CD4-positive, alpha-beta T cell treated with Interleukin-15 for 4 hours (primary cell): ENCODE results near the gene KNG1.
A peak's percentile ranks its signal among the peaks of the same experiment; 100 is the strongest.
"Not testable (repeated sequence)": the region's sequence is repeated elsewhere in the genome, so short reads cannot be mapped to it uniquely, and the experiment has no call there.

Source experiments
- DNase-seq: peaks from one replicate; pipeline ENCODE4 v3.0.0-alpha.2; 2020; ENCODE audit warnings: low spot score

The KNG1 gene

DNA sequence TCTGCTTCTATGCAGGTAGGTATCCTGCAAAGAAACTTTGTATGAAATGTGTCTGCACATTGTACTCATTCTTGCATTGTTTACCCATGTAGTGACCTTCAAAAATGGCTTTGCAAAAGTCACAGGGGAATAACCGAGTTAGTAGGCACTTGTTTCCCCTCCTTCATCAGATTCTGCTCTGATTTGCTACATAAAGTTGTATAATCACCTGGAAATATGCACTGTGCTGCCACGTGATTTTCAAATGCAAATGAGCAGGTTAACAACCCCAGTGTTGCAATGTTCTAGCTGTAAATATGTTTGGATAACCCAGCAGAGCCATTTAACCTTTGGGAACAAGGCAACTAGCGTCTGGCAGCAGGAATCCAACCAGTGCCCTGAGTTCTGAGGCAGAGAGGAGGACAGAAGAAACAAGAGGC lies at the start of gene KNG1:
Gene KNG1, plus strand, starts transcription at position 321 of the 419 bp plus-strand sequence. CDS start 184 bp downstream, outside the sequence.
- no peak for DNase-seq

DNA sequence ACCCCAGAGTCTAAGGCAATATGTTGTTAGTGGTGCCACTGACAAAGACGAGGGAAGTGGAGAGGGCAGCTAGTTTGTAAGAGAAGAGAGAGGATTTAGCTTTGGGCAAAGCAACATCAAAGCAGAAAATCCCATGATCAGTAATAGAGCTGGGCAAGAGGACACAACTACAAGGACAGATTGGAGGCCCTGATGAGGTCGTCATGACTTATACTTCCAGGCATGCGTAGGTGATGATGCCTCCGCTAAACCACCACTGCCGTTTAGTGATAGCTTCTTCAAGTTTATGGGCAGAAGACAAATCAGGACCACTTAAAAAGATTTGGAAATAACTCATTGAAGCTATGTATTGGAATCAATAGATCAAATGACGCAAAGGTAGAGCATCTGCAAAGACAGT lies 48.7 kb upstream of the KNG1 start:
- DNase-seq, result no peak

DNA sequence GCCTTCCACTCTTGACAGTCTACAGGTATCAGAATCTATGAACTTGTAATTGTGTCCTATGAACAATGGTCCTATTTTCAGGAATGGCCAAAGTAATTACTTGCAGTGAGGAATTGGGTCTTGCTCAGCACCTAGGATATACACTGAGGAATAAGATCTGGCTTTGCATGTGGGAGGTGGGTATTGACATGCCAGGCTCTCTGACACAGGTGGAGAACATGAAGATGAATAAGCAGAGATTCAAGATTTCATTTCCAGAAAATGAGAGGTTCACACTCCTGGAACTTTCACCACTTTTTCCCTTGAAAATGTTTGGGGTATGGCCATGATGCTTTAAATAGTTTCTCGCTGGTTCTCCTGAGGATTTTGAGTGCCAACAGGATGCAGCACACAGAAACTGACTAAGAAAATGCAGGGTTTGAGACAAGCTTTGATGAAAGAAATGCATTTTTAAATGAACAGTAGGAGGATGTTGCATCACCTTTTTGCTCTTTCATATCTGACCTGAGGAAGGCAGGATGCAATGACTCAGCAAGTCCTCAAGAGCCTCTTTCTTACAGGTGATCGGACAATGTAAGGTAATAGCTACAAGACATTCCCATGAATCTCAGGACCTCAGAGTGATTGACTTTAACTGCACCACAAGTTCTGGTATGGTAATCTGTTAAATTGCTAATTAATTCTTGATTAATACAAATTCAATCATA lies 47.6 kb upstream of the KNG1 start:
- no peak for DNase-seq

DNA sequence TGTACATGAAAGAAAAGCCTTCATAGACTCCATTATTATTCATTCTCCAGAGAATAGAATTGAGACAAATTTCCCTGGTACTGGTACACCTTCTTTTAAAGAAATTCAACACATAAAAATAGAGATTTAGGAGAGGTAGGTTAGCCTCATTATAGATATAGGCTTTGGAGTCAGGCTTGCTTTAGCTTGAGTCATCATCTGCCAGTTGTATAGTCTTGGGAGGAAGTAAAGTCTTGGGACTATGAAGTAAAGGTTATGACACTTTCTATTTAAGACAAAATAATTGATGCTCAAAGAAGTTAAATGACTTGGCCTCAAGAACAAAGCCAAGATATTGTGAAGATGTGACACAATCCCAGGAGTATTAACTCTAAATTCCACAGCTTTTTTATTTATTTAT lies 47.0 kb upstream of the KNG1 start:
- DNase-seq, result no peak

DNA sequence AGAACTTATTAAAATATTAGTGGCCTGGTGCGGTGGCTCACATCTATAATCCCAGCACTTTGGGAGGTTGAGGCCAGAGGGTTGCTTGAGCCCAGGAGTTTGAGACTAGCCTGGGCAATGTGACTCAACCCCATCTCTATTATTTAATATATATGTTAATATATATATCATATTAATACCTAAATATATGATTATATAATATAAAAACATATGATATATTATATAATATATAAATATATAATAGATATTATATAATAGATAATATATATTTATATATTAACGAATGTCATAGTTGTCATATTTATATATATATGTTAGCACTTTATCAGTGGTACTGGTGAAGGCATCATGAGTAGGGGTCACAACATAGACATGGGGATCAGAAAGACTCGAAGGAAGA lies 46.1 kb upstream of the KNG1 start:
- DNase-seq, result no peak

DNA sequence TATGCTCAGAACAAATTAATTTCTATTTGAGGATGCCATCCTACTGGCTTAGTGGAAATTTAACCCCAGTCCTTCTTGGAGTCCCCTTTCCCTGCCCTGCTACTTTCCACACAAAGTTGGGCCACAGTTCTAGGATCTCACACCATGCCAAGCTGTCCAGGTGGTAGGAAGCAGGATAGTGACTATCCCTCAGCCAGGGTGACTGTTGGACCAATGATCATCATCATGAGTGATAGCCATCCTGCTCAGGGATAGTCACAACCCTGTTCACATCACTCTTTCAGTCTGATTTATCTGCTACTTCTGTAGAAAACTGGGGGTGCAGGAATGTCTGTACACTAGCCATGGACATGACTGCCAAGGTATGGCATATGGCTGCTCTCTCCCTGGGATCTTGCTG lies 38.6 kb upstream of the KNG1 start:
- no peak for DNase-seq

DNA sequence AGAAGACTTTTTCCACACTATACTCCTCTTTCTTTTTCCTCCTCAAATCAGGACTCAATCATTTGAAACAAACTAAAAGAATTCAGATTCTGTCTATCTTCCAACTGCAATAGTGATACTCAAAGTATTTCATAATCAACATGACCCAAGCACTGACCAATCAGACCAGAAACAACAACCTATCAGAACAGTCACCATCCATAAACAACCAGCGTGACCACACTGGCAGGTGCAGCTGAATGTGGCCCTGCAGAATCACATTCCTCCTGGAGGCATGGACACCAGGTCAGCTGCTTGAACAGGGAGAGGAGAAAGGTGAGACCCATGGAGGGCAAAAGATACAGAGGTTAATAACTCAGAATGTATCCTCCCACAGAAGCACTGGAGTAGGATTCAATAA lies 38.0 kb upstream of the KNG1 start:
- no peak for DNase-seq

DNA sequence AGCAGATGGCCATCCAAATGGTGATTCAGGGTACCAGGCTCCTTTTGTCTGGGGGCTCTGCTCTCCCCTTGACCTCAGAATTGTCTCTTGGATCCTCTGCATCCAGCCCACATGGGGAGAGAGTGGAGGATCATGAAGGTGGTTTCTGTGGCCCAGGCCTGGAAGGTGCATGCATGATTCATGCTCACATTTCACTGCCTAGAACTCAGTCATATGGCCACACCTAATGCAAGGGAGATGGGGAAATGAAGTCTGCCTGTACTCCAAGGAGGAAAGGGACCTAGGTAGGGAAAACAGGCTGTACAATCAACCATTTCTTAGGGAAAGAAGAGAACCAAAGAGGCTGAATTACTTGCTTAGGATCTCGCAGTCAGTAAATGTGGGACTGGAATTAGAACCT lies 36.3 kb upstream of the KNG1 start:
- DNase-seq, result no peak

DNA sequence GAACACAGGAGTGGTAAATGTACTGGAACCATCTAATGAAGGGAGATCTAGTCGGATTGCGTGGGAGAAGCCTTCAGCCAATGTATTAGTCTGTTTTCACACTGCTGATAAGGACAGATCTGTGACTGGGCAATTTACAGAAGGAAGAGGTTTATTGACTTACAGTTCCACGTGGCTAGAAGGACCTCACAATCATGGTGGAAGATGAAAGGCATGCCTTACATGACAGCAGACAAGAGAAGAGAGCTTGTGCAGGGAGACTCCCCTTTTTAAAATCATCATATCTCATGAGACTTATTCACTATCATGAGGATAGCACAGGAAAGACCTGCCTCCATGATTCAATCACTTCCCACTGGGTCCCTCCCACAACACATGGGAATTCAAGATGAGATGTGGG lies 34.3 kb upstream of the KNG1 start:
- DNase-seq, result no peak

DNA sequence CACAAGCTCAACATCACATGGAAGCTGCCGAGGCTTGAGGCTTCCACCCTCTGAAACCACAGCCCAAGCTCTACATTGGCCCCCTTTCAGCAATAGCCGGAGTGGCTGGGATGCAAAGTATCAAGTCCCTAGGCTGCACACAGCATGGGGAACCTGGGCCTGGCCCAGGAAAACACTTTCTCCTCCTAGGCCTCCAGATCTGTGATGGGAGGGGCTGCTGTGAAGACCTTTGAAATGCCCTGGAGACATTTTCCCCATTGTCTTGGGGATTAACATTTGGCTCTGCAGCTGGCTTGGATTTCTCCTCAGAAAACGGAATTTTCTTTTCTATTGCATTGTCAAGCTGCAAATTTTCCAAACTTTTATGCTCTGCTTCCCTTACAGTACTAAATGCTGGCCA lies 33.2 kb upstream of the KNG1 start:
- no peak for DNase-seq

DNA sequence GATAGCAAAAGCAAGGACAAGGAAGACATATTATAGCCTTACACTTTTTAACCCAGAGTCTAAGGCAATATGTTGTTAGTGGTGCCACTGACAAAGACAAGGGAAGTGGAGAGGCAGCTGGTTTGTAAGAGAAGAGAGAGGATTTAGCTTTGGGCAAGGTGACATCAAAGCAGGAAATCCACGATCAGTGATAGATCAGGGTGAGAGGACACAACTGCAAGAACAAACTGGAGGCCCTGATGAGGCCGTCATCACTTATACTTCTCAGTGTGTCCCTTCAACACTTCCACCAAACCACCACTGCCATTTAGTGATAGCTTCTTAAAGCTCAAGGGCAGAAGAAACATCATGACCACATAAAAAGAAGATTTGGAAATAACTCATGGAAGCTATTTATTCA lies 30.7 kb upstream of the KNG1 start:
- not testable (repeated sequence) for DNase-seq

DNA sequence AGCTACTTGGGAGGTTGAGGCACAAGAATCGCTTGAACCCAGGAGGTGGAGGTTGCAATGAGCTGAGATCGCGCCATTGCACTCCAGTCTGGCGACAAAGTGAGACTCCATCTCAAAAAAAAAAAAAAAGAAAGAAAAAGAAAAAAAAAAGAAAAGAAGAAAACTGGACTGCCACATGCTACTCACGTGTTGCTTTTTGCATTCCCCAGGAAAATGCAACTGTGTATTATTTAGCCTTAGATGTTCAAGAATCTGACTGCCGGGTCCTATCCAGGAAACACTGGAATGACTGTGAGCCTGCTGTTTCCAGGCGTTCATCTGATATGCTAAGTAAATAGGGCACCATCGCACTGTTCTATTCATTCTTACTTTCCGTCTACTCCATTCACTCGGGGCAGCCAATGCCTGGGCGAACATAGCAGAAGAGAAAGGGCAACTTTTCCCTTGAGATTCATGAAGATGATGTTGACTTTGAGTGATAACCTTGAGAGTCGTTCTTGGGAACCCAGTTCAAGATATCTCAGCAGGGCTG lies 30.0 kb upstream of the KNG1 start:
- no peak for DNase-seq

DNA sequence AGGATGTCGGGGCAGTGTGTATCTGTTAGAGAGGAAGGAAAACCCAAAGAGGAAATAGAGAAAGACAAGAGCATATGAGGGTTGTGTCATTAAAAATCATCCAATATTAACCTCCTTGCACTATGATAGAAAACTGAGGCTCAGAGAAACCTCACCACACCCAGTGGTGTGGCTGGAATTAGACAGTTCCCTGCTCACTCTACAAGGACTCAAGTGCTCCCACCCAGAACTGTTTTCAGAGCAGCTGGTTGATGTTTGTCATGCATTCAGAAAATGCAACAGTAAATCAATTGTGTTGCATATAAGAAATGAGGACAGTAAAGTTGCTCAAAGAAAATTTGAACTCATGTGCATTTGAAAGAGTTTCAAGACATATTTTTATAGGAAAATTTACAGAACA lies 26.9 kb upstream of the KNG1 start:
- not testable (repeated sequence) for DNase-seq

DNA sequence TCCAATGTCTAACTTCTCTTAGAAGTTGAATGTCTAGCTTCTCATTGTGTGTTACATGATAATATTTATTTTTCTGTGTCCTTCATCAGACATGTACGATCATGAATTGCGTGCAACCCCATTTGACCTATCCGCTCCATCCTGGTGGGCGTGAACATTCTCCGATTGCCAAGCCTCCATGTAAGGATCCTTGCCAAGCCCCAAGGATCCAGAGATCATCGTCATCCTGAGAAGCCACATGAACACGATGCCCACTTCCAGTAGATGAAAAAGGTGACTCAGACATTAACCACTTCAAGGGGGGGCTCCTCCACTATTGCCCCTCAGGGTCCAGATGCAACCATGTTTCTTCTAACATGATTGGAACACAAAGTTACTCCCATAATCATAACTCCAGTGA lies 25.5 kb upstream of the KNG1 start:
- DNase-seq, result no peak

DNA sequence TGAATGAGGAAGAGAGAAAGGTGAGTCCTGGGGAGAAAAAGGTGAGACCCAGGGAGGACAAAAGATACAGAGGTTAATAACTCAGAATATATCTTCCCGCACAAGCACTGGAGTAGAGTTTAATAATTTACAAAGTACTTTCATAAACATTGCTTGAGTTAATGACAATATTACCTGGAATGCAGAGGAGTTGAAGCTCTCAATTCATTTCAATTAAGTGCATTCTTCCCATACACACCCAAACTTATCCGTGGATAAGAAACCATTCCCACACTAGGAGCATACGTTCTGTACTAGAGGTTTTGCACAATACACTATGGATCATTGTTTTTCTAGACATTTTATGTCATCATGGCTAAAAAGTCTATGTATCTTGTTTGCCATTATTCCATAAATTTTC lies 23.3 kb upstream of the KNG1 start:
- DNase-seq, result no peak

DNA sequence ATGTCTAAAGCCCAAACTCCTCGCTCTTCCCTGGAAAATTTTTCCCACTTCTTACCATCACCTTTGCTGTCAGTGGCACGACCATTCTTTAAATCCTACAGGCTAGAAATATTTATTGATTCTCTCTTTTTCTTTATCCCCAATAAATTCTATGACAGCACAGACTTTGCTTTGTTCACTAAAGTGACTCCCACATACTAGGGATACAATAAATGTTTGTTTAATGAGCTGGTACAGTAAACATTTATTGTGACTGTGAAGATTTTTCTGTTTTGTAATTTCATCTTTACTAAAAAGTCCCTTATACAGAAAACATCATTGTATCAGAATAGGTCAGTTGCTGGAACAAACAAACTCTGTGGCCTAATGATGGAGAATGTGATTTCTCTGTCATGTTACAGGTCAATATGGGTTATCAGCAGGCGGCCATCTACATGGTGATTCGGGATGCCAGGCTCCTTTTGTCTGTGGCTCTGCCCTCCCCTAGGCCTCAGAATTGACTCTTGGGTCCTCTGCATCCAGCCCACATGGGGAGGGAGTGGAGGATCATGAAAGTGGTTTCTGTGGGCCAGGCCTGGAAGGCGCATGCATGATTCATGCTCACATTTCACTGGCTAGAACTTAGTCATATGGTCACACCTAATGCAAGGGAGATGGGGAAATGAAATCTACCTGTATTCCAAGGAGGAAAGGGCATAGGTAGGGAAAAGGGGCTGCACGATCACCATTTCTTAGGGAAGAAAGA lies 22.7 kb upstream of the KNG1 start:
- no peak for DNase-seq

DNA sequence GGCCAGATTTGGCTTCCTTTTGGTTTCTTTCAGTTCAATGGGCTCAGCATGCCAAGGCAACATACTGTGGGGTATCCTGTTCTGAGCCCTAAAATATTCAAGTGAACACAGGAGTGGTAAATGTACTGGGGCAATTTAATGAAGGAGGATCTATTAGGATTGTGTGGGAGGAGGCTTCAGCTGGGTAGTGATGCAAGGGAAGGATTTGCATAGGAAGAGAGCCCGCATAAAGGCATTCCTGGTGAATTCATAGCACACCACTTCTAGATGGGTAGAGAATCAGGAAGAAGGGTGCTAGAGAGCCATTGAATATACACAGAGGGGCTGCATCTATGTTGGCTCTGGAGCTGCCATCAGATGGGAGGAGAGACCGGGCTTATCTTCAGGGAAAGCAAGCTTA lies 20.6 kb upstream of the KNG1 start:
- no peak for DNase-seq

DNA sequence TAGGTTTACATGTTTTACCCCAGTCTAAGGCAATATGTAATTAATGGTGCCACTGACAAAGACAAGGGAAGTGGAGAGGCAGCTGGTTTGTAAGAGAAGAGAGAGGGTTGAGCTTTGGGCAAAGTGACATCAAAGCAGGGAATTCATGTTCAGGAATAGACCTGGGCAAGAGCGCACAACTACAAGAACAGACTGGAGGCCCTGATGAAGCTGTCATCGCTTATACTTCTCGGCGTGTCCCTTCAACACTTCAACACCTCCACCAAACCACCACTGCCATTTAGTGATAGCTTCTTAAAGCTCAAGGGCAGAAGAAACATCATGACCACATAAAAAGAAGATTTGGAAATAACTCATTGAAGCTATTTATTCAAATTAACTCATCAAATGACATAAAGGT lies 19.6 kb upstream of the KNG1 start:
- DNase-seq, result no peak

DNA sequence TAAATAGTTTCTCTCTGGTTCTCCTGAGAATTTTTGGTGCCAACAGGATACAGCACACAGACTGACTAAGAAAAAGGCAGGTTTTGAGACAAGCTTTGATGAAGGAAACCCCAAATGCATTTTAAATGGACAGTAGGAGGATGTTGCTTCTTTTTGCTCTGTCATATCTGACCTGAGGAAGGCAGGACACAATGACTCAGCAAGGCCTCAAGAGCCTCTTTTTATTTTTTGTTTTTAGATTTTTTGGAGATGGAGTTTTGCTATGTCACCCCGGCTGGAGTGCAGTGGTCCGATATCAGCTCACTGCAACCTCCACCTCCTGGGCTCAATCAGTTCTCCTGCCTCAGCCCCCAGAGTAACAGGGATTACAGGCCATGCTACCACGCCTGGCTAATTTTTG lies 16.9 kb upstream of the KNG1 start:
- DNase-seq, result no peak

DNA sequence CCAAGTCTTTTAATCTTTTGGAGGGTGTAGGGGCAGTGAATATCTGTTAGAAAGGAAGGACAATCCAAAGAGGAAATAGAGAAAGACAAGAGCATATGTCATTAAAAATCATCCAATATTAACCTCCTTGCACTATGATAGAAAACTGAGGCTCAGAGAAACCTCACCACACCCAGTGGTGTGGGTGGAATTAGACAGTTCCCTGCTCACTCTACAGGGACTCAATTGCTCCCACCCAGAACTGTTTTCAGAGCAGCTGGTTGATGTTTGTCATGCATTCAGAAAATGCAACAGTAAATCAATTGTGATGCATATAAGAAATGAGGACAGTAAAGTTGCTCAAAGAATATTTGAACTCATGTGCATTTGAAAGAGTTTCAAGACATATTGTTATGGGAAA lies 14.7 kb upstream of the KNG1 start:
- DNase-seq, result not testable (repeated sequence)

DNA sequence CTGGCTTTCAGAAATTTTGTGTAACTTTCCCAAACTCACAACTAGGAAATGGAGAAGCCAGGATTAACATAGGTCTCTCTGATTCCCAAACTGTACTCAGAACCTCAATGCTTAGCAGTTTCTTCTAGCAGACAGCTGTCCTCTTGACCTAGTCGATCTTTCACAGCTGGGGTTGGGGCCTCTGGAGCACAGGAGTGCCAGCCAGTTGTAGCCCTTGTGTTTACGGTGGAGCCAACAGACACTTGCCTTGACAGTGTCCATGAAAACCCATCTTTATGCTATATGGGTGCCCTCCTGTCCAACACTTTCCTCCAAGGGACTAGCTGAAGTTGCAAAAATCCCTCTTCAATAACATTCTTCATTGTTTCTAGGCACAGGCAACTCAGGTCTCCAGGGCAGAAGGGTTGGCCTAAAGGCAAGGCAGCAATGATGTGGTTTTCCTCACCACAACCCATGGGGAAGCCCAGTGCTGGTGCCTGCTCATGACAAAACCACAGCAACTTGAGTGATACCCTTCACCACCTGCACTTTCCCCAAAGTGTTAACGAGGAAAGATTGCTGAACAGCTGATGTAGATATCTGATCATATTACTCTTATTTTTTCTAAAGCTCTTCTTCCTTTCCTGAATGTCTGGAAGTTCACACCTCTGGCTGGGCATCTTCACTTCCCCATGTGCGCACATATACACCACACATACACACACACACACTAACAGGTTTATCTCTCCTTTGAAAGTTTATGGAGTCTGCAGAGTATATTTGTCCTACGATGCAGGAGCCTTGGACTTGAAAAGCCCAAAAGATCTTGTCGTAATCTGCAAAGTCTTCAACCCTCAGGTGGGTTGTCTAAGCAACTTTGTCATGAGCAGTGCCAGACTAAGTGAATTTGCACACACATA lies 11.0 kb upstream of the KNG1 start:
- DNase-seq, result peak; percentile 49

DNA sequence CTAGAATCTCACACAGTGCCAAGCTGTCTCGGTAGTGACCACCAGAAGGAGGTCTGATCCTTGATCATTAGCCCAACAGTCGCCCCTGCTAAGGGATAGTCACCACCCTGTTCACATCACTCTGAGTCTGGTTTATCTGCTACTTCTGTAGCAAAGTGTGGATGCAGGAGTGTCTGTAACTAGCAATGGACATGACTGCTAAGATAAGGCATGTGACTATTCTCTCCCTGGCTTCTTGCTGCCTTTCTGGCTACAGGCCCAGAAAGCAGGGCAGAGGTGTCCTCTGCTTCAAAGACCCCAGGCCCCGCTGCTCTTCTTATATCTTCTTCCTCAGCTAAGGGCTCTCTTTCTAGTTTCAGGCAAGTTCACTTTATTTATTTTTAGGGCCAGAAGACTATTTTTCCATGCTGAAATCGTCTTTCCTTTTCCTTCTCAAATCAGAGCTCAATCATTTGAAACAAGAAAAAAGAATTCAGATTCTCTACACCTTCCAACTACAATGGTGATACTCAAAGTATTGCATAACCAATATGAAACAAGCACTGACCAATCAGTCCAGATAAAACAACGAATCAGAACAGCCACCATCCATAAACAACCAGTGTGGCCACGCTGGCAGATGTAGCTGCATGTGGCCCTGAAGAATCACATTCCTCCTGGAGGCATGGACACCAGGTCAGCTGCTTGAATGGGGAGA lies 8.0 kb upstream of the KNG1 start:
- DNase-seq, result no peak
